Chondrocyte (in vitro differentiated cells): Measurements from ENCODE around the gene RNASEH1. TPM values are rescaled to one million over a fixed set of nuclear protein-coding genes. Genes with fewer than 3 reads are reported as not detected.

Experiments used
- DNase-seq: peaks from one replicate; pipeline ENCODE4 v3.0.0; 2021; ENCODE audit warnings: mixed read lengths, low spot score
- H3K27ac Mint-ChIP-seq: one replicate; pipeline ENCODE4 v1.8.0; 2021; ENCODE audit warnings: mild to moderate bottlenecking, moderate library complexity, mixed read lengths; ENCODE audit not compliant: unreplicated experiment
- H3K27me3 Mint-ChIP-seq: 2 replicates; pipeline ENCODE4 v1.8.0; 2021; ENCODE audit warnings: low read depth, mixed read lengths
- H3K36me3 Mint-ChIP-seq: 2 replicates; pipeline ENCODE4 v1.8.0; 2021; ENCODE audit warnings: low read depth, mixed read lengths
- H3K4me1 Mint-ChIP-seq: 2 replicates; pipeline ENCODE4 v1.8.0; 2021; ENCODE audit warnings: low read depth, mild to moderate bottlenecking, mixed read lengths
- H3K4me3 Mint-ChIP-seq: one replicate; pipeline ENCODE4 v1.8.0; 2021; ENCODE audit warnings: mild to moderate bottlenecking, moderate library complexity, mixed read lengths; ENCODE audit not compliant: unreplicated experiment
- H3K9me3 Mint-ChIP-seq: 2 replicates; pipeline ENCODE4 v1.8.0; 2021; ENCODE audit warnings: low read depth, mixed read lengths
- total RNA-seq: library from RNA; stranded (reverse); gene quantifications from 3 replicates; pipeline ENCODE4 v1.2.1, GENCODE V29; 2021
- TF ChIP-seq, protein P1 (sequence below): fragments of 200-600 bp; sonication (generic); IDR thresholded peaks from 2 replicates; pipeline ENCODE4 v1.5.0; 2021; ENCODE audit warnings: antibody characterized with exemption, mild to moderate bottlenecking, moderate library complexity

The RNASEH1 gene
- total RNA-seq, 1 donor from 2014 or later: 28.9 TPM

- TF ChIP-seq, protein P1, sequence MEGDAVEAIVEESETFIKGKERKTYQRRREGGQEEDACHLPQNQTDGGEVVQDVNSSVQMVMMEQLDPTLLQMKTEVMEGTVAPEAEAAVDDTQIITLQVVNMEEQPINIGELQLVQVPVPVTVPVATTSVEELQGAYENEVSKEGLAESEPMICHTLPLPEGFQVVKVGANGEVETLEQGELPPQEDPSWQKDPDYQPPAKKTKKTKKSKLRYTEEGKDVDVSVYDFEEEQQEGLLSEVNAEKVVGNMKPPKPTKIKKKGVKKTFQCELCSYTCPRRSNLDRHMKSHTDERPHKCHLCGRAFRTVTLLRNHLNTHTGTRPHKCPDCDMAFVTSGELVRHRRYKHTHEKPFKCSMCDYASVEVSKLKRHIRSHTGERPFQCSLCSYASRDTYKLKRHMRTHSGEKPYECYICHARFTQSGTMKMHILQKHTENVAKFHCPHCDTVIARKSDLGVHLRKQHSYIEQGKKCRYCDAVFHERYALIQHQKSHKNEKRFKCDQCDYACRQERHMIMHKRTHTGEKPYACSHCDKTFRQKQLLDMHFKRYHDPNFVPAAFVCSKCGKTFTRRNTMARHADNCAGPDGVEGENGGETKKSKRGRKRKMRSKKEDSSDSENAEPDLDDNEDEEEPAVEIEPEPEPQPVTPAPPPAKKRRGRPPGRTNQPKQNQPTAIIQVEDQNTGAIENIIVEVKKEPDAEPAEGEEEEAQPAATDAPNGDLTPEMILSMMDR: no peak
- no peak overlapping the region for H3K4me3 Mint-ChIP-seq
- H3K36me3 Mint-ChIP-seq: peaks cover 2% of the 10 kb centered on the region
- H3K27me3 Mint-ChIP-seq: no peaks in the 10 kb centered on the region
- no peak overlapping the region for H3K27ac Mint-ChIP-seq
- H3K9me3 Mint-ChIP-seq: no peaks in the 10 kb centered on the region
- DNase-seq: no peak
- peaks cover 9% of the 10 kb centered on the region for H3K4me1 Mint-ChIP-seq
Measured at GRCh38 chr2:3529316-3530025, 28.7 kb downstream of the RNASEH1 start.

GRCh38 chr2:3527886-3528785 lies 30.0 kb downstream of the RNASEH1 start:
- Mint-ChIP-seq H3K27me3 (no peaks in the 10 kb centered on the region), H3K9me3 (no peaks in the 10 kb centered on the region), H3K27ac (no peak overlapping the region), H3K36me3 (peaks cover 2% of the 10 kb centered on the region), H3K4me1 (peaks cover 20% of the 10 kb centered on the region), H3K4me3 (no peak overlapping the region)
- TF ChIP-seq, protein P1: no peak
- DNase-seq: no peak

- Mint-ChIP-seq H3K4me1 (peaks cover 27% of the 10 kb centered on the region), H3K4me3 (no peak overlapping the region), H3K27ac (no peak overlapping the region), H3K27me3 (no peaks in the 10 kb centered on the region), H3K36me3 (peaks cover 2% of the 10 kb centered on the region), H3K9me3 (no peaks in the 10 kb centered on the region)
- DNase-seq: no peak
- TF ChIP-seq, protein P1: no peak
Measured at GRCh38 chr2:3526871-3527270, 31.3 kb downstream of the RNASEH1 start.

- Mint-ChIP-seq H3K27ac (peak overlapping the region; percentile 72), H3K27me3 (no peaks in the 10 kb centered on the region), H3K9me3 (no peaks in the 10 kb centered on the region), H3K36me3 (no peaks in the 10 kb centered on the region), H3K4me3 (no peak overlapping the region), H3K4me1 (peaks cover 48% of the 10 kb centered on the region)
- TF ChIP-seq, protein P1: no peak
- DNase-seq: no peak
Measured at GRCh38 chr2:3523551-3524041, 34.5 kb downstream of the RNASEH1 start.

GRCh38 chr2:3522961-3523421 lies 35.1 kb downstream of the RNASEH1 start:
- Mint-ChIP-seq H3K27ac (peak overlapping the region; percentile 37), H3K4me1 (peaks cover 51% of the 10 kb centered on the region), H3K36me3 (no peaks in the 10 kb centered on the region), H3K4me3 (no peak overlapping the region), H3K9me3 (no peaks in the 10 kb centered on the region), H3K27me3 (no peaks in the 10 kb centered on the region)
- TF ChIP-seq, protein P1: no peak
- no peak for DNase-seq
